ENCODE measurements around the gene CLTC.

Gene CLTC

GRCh38 chr17:59730268-59730834 lies 110.7 kb downstream of the CLTC start:
- DNase-seq, result no peak

GRCh38 chr17:59733697-59734096 lies 114.0 kb downstream of the CLTC start:
- no peak for DNase-seq

GRCh38 chr17:59734226-59734625 lies 114.5 kb downstream of the CLTC start:
- no peak for DNase-seq

- DNase-seq, result no peak
Measured at GRCh38 chr17:59737324-59737723, 117.6 kb downstream of the CLTC start.

- no peak for DNase-seq
Measured at GRCh38 chr17:59743842-59744241, 124.1 kb downstream of the CLTC start.

- no peak for DNase-seq
Measured at GRCh38 chr17:59745040-59745439, 125.3 kb downstream of the CLTC start.

Data from KG1 (cell line).